Activated CD4-positive, alpha-beta T cell treated with anti-CD3 and anti-CD28 coated beads, Interleukin-2, amount 10 ng/mL, durations not matched to agents 24 days and 14 days (primary cell): ENCODE data around the gene ACP6. TPM values are rescaled to one million over a fixed set of nuclear protein-coding genes. Genes with fewer than 3 reads are reported as not detected.

Experiments used
- DNase-seq: peaks from one replicate; pipeline ENCODE4 v3.0.0; 2022
- H3K27ac Mint-ChIP-seq: one replicate; pipeline ENCODE4 v1.8.0; 2022; ENCODE audit warnings: mild to moderate bottlenecking, mixed read lengths
- H3K27me3 Mint-ChIP-seq: one replicate; pipeline ENCODE4 v1.8.0; 2022; ENCODE audit warnings: mixed read lengths
- H3K36me3 Mint-ChIP-seq: one replicate; pipeline ENCODE4 v1.8.0; 2022; ENCODE audit warnings: low read depth, mild to moderate bottlenecking, mixed read lengths
- H3K4me1 Mint-ChIP-seq: one replicate; pipeline ENCODE4 v1.8.0; 2021; ENCODE audit warnings: mixed read lengths
- H3K4me3 Mint-ChIP-seq: one replicate; pipeline ENCODE4 v1.8.0; 2022; ENCODE audit warnings: mild to moderate bottlenecking, moderate library complexity, mixed read lengths
- H3K9me3 Mint-ChIP-seq: one replicate; pipeline ENCODE4 v1.8.0; 2021; ENCODE audit warnings: mixed read lengths
- intact Hi-C: fragments of 100-400 bp; cut with micrococcal nuclease; formaldehyde crosslinking; loops from one replicate; pipeline ENCODE4 v1.15.1; 2023
- total RNA-seq: library from RNA; stranded (reverse); gene quantifications from 2 replicates; pipeline ENCODE4 v1.2.3, GENCODE V29; 2022

The ACP6 gene
- total RNA-seq, 1 donor from 2014 or later = 9.5 TPM

DNA sequence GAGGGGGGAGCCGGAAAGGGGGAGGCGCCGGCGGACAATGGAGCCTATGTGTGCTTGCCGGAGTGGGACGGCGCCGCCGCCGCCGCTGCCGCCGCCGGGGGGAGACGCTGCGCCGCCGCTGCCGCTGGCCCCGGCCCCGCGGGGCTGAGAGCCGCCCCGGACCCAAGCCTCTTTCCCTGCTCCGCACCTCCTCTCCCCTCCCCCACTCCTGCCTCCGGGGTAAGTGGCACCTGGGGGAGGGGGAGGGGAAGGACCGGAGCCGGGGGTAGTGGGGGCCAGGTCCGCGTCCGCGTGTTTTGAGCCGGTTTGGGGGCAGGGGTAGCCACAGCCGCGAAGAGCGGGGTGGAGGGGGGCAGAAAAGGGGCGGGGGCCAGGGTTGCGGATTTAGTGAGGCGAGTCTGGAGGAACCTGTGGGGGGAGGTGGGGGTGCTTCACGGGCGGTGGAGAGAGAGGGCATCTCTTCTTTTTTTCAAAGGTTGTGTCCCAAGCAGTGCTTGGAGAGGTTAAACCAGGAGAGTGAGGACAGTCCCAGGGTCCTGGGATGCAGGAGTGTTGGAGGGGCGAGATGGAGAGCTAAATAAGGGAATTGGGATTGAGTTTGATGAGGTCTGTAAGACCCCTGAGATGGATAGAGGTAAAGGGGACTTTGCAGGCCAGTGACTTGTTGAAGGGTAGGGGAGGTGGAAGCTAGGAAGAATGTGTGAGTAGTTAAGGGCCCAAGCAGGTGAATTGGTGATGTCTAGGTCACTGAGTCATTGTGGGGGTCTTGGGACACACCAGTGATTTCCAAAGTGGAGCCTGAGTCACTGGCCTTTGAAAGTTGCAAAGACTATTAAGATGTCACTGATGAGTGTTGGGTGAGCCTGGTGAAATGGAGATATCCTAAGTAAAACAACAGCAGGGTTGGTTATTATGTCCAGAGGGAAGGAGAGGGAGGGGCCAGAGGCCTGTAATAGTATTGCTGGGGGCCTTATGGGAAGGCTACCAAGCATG lies 69.9 kb downstream of the ACP6 start:
- Mint-ChIP-seq H3K4me3 (peak overlapping the region; percentile 99), H3K27ac (peak overlapping the region; percentile 92), H3K36me3 (peaks cover 16% of the 10 kb centered on the region), H3K9me3 (peaks cover 3% of the 10 kb centered on the region), H3K27me3 (peaks cover 12% of the 10 kb centered on the region), H3K4me1 (peaks cover 35% of the 10 kb centered on the region)
- peak; percentile 60 for DNase-seq
- intact Hi-C loops = loop anchor here (1.0 to 5.0 kb wide), 5 partner anchors 18 to 72 kb away; partner anchors contain the start of gene ACP6

DNA sequence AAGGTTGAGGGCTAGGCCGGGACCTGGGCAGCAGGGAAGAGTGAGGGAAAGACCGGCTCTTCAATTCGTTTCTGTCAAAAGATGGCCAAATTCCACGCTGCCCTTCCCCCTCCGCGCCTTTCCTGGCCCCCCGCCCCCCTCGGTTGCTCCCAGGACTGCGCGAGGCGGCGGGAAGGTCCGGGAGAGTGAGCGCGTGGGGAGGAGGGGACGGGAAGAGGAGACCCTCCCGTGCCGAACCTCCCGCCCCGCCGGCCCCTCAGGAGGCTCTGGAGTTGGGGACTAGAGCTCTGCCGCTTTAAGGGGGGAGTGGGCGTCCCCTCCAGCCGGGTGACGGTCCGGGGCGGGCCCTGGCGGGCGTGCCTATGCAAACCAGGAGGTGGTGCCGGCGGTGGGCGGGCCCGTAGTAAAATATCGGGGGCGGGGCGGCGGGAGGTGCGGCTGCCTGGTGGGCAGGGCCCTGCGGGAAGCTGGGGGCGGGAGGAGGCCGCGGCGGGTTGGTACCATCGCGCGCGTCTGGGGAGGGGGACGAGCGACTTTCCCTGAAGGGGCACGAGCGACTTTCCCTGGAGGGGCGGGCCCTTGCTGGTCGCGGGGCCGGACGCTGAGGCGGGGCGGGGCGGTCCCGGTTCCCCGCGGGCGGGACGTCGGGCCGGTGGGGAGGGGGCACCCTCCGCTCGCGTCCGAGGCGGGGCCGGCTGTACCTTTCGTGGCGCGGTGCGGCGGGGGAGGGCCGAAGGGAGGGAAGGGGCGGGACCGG lies 70.8 kb downstream of the ACP6 start:
- Mint-ChIP-seq H3K4me3 (peak overlapping the region; percentile 99), H3K27me3 (peaks cover 12% of the 10 kb centered on the region), H3K9me3 (peaks cover under 1% of the 10 kb centered on the region), H3K27ac (peak overlapping the region; percentile 86), H3K36me3 (peaks cover 9% of the 10 kb centered on the region), H3K4me1 (peaks cover 31% of the 10 kb centered on the region)
- peak; percentile 97 for DNase-seq
- intact Hi-C loops = loop anchor here (1.0 to 5.0 kb wide), 5 partner anchors 19 to 73 kb away; partner anchors contain the start of gene ACP6

DNA sequence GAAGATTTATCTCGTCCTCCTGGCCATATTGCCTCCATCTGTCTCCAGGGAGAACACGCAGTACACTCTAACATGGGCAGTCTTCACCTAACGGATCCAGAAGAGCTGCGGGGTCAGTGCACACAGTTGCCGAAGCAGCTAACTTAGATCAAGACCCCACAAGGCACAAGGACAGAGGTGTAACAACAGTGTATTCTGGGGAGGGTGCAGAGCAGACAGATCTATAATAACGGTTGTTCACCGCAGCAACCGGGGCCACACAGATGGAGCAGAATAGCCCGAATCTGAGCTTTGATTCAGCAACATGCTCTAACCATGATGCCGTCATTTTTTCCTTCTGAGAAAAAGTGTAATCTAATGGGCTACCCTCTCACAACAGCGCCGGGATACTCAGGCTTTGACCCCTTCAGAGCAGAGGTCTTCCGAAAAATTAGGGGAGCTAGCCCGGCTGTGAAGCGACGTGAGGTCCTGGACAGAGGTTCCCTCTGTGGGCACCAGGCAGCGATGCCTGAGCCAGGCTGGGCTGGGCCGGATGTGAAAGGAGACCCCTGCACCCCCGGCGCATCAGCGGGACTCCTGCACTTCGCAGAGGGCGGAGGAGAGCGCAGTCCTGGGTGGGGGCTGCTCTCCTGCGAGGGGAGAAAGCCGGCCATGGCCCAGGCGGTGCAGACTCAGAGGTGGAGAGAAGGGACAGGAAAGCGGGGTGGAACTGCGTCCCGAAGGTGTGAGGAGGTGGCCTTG lies 71.5 kb downstream of the ACP6 start:
- H3K27ac Mint-ChIP-seq = peak overlapping the region; percentile 86
- peaks cover 7% of the 10 kb centered on the region for H3K36me3 Mint-ChIP-seq
- peak overlapping the region; percentile 99 for H3K4me3 Mint-ChIP-seq
- H3K4me1 Mint-ChIP-seq = peaks cover 30% of the 10 kb centered on the region
- DNase-seq = peak; percentile 83
- intact Hi-C loops = no loop called here
- peaks cover 12% of the 10 kb centered on the region for H3K27me3 Mint-ChIP-seq
- no peaks in the 10 kb centered on the region for H3K9me3 Mint-ChIP-seq

DNA sequence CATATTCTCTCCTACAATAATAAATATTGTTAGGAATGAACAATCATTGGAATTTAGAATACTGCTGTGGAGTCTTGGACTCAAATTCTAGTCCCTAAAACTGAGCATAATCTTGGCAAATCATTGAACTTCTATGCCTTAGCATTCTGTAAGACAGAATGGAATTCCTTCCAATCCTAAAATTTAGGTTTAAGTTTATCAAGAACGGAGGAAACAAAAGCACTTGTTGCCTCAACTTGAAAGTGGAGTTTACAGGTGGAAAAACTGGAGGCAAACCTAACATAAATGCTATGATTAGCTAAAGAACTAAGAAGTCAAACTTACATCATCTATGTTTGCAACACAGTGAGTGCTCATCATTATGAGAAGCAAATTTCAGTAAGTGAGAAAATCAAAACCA lies 73.3 kb downstream of the ACP6 start:
- intact Hi-C loops = no loop called here
- H3K36me3 Mint-ChIP-seq = peaks cover 7% of the 10 kb centered on the region
- H3K4me1 Mint-ChIP-seq = peaks cover 21% of the 10 kb centered on the region
- DNase-seq = no peak
- H3K27me3 Mint-ChIP-seq = peaks cover 12% of the 10 kb centered on the region
- H3K9me3 Mint-ChIP-seq = no peaks in the 10 kb centered on the region
- no peak overlapping the region for H3K27ac Mint-ChIP-seq
- H3K4me3 Mint-ChIP-seq = no peak overlapping the region

Other genes with a start within 250 kb of the ACP6 start
- 30.8 and 33.3 TPM in 2 replicates for gene BCL9, start 129.0 kb downstream of the ACP6 start, total RNA-seq
- gene GJA5, start 90.1 kb upstream of the ACP6 start, total RNA-seq = not detected in 2 replicates
- gene GJA8, start 232.3 kb upstream of the ACP6 start, total RNA-seq = not detected in 2 replicates